Measurements from ENCODE around the gene TMEM163.
"Not testable (repeated sequence)": the region's sequence is repeated elsewhere in the genome, so short reads cannot be mapped to it uniquely, and the experiment has no call there.

TMEM163 gene

DNA sequence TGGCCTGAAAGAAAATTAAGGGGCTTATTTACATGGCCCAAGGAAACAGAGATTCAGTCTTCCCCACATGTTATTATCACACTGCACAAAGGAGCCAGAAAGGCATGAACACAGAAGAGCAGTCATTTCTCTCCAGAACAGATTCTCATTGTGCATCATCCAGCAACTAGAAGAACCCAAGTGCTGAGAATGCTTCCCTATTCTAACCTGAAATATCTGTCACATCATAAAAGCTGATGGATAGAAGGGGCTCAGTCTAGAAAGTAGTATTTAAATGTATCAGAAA lies 145.8 kb downstream of the TMEM163 start:
- no peak for DNase-seq

DNA sequence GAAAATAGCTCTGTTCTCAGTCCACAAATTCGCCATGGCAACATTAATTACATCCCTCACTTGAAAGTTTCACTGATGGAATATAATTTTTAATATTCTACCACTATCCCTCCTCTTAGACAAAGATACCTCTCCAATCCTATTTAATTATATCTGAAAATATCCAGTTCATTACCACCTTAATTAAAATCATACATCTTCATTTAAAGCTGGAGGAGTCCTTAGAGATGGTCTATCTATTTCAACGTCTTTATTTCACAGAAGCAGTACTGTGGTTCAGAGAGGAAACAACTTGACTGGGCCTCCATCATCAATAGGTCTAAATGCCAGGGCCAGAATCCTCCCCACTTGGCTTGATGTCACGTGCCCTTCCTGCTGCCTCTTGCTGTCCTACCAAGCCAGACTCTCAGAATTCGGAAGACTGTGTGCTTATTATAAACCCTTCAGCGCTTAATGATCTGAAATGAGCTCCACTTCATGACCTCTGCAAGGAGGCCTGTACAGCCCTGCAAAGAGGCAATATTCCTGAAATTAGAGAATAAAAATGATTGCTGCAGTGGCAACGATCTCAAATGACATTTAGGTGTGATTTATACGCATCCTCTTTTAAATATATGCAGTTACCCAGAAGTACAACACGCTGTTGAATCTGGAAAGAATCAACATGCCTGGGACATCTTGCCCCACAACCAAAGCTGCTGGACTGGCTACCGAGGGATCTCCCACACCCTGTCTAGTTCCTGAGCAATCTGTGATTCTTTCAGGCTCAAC lies 146.3 kb downstream of the TMEM163 start:
- DNase-seq: no peak

DNA sequence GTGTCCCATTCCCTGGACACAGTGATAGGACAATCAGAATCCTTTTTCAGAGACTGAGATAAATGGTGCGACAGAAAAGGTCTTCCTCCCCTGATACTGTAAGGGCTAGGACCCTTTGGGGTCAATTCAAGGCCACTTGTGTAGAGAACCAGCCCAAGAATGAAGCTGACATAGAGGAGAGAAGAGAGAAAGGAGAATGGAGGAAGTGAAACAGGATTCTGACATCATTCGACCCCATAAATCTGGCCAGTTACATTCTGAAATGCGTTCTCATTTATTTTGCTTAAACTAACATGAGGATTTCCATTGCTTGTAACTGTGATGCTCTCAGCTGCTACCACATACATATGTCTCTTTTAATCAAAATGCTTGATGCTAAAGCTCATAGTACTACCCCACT lies 148.1 kb downstream of the TMEM163 start:
- no peak for DNase-seq

DNA sequence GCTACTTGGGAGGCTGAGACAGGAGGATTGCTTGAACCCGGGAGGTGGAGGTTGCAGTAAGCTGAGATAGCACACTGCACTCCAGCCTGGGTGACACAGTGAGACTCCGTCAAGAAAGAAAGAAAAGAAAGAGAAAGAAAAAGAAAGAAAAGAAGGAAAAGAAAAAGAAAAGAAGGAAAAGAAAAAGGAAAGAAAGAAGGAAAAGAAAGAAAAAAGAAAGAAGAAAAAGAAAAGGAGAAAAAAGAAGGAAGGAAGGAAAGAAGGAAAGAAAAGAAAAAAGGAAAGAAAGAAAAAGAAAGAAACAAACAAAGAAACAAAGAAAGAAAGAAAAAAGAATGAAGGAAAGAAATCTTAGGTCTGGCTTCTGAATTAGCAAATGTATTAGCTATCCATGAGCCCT lies 150.4 kb downstream of the TMEM163 start:
- DNase-seq: no peak

DNA sequence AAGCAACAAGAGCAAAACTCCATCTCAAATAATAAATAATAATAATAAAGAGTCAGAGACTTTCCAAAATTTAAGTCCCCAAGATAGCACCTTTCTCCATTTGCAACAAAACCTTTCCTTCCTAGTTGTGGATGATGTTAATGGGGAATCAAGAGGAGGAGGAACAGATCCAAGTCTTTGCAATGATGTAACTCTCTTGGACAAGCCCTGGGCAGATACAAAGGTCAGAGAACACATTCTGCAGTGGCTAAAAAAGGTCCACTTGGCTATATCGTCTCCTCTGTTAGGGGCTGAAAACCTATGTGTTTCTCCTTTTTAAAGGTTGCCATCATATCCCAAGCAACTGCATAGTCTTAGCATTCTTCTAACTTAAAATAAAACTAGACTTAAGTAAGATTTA lies 151.1 kb downstream of the TMEM163 start:
- DNase-seq: no peak

DNA sequence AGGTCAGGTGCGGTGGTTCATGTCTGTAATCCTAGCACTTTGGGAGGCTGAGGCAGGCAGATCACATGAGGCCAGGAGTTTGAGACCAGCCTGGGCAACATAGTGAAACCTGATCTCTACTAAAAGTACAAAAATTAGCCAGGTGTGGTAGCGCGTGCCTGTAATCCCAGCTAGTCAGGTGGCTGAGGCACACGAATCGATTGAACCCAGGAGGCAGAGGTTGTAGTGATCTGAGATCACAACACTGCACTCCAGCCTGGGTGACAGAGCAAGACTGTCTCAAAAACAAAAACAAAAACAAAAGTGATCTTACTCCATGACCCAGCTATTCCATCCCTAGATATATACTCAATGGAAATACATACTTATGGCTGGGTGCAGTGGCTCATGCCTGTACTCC lies 153.8 kb downstream of the TMEM163 start:
- not testable (repeated sequence) for DNase-seq

DNA sequence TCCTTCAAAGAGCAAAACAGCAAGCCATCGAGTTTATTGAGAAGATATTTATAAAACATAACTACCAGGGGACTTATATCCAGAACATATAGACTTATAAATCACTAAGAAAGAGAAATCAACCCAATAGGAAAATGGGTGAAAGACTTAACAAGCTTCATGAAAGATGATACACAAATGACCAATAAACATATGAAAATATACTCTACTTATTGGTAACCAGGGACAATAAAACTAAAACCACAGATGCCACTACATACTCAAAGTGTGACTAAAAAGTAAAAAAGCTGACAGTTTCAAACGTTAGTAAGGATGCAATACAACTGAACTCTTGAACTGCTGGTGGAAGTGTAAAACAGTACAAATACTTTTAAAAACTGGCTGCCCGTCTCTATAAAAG lies 154.3 kb downstream of the TMEM163 start:
- DNase-seq: no peak

DNA sequence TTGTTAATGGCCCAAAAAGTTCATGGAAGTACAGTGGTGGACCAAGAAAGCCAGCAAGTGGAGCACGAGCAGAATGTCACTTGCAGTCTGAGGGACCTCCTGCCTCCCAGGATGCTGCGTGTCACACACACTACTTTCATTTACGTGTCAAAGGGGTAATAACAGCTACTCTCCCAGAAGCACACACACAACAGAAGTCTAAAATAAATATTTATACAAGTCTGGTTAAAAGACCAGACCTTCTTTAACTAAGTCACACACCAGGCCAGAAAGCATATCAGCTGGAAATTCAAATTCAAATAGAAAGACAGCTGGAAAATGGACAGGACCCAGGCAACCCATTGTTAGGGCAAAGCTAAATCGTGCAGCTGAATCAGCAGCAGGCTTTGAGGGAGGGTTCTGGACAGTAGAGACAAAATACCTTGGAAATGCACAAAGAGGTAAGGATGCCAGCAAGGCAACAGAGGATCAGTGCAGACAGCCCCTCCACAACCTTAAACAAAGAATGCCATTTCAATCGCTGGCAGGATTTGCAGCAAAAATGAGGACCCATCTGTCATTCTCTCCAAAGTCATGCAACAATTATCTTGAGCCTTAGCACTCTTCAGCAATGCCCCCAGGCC lies 160.5 kb downstream of the TMEM163 start:
- peak; percentile 56 for DNase-seq

DNA sequence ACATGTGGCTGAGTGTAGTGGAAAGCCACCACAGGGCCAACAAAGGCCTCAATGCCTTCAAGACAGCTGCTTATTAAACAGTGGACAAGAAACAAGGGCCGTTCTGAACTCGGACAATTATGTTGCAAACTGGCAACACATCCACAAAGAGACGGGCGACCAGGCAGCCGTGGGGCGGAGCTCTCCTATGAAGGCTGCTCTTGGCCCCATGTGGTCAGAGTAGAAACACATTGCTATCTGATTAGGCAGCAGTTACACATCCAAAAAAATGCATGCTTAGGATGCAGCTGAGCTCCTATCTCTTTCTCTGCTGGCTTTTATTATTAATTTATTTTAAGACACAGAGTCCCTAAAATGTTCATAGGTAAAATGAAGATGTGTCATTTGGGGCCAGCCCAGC lies 163.4 kb downstream of the TMEM163 start:
- no peak for DNase-seq

DNA sequence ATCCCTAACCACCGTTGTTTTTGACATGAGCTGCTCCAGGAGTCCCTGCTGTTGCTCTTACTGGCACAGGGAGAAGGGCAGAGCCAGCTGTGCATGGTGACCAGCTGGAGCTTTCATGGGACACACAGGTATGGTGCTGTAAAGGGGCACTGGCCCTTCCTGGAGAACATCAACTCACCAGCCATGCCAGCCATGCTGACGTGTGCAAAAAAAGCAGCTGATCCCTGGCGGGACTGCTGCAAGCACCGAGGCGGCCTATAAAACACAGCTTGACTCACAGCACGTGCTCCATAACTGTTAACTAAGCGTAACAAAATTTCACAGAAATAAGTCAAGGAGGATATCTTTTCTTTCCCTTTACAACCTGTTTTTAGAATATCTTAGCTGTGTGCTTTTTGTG lies 165.1 kb downstream of the TMEM163 start:
- DNase-seq: no peak

DNA sequence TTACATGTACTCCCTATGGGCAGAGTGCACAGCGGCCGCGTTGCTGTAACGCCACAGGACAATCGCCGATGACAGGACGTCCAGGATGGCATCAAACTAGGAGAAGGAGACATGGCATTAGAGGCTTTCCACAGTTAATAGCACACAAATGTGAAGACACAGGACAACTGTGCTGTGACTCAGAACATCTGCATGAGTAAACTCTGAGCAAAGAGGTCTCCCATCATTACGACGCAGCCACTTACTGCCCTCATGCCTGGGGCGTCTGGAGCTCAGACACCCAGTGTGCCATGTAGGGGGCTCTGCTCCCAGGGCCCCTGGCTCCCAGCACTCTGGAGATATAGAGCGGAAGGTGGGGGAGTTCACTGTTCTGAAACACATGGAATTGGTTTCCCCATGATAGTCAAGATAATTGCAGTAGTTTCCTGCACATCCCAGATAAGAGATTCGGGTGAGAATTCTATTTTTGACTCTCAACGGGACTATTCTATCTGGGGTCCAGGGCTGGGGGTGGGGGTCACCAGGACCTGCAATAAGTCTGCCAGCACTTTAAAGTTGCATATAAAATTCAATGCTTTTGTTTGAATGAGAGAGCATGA lies 168.1 kb downstream of the TMEM163 start:
- DNase-seq: no peak

DNA sequence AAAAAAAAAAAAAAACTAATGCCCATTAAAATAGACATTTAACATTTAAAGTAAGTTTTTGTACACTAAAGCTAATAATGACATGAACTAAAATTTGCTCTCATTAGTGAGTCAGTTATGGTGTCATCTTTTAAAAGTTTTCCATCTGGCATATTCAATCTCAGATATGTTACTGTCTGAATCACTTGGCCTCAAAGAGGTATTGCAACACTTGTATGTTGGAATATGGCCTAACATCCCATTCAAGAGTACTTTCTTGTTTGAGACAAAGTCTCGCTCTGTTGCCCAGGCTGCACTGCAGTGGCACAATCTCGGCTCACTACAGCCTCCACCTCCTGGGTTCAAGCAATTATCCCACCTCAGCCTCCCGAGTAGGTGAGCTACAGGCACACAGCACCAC lies 169.7 kb downstream of the TMEM163 start:
- DNase-seq: peak; percentile 60

DNA sequence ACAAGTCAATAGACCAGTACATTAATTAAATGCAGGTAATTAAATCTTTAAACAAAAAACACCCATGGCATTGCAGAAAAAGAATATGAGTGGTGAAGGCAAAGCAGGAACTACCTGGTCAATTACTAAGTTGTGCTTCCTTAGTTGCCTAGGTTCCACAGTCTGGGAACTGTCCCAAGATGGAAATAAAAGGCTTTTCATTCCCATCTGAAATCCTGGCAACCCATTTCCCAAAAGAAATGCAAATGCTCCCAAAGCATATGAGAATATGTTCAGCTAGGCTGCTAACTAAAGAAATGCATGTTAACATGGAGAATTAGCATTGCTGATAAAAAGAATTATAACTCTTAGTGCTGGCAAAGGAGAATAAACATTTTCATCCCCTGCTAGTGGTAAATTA lies 177.8 kb downstream of the TMEM163 start:
- DNase-seq: no peak

DNA sequence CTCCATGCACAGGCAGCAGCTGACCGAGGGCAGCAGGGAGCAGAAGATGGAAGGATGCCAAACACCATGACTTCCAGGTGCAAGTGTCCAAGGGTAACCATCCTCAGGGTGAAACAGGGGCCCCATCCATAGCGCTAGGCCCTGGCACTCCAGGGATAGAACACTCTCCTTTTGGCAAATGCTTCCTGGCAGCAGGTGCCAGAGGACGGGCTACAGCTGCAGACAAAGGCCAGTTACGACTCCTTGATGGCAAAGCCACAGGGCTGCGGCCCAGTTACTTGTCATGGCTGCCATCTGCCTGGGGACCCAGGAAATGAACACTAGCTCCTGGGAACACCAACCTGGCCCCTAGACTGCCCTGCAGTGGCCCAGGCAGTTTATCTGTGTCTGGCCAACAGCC lies 178.8 kb downstream of the TMEM163 start:
- DNase-seq: no peak

DNA sequence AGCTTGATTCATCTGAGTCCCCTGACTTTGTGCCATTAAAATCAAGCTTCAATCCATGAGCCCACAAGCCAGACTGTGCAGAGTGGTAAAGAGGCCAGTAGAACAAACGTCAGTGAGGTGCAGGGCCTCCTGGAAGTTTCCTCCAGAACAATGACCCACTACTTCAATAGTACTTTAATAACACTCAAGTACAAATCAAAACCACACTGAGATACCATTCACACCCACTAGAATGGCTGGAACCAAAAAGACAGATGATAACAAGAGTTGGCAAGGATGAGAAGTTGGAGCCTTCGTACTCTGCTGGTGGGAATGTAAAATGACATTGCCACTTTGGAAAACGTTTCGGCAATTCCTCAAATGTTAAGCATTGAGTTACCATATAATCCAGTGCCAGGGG lies 181.1 kb downstream of the TMEM163 start:
- no peak for DNase-seq

DNA sequence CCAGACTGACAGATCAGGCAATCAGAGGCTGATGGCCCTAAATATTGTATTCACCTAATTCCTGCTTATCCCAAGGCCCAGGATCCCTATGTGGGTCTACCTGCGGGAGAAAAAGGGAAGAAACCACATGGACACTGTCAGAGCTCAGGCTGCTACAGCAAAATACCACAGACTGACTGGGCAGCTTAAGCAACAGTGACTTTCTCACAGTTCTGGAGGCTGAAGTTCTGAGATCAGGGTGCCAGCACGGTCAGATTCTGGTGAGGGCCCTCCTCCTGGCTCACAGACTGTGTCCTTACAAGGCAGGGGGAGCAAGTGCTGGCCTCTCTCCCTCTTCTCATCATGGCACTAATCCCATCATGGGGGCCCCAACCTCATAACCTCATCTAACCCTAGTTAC lies 181.7 kb downstream of the TMEM163 start:
- DNase-seq: no peak

DNA sequence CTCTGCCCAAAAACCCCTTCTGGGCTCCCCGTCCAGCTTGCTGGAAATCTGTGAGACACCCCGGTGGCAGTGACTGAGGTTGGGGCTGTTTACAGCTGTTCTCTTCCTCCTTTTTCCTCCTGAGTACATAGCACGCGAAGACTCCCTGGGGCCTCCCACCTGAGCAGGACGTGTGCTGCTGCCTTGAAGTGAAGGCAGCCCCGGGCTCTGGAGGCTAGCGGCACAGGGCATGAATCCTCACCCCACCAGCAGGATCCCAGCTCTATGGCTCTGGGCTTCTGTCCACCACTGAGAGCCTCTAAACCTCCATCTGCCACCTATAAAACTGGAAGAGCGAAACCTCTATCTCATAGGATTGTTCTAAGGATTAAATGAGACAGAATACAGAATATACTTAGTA lies 182.5 kb downstream of the TMEM163 start:
- no peak for DNase-seq

DNA sequence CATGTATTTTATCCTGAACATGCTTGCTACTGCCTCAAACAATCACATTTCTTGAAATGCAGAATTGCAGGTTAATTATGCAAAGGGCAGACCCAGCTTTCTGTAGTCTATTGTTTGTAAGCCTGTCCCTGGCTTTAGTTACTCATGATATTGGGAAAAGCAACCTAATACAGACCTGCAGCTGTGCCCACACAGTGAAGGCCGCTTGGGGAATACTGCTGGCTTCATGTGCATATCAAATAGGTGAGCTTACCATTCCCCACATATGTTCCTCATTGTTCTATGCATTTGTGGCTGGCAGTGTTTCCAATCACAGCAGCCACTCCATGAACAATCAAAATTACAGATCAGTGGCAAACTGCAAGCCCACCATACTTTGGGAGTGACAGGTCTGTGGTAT lies 186.3 kb downstream of the TMEM163 start:
- no peak for DNase-seq

DNA sequence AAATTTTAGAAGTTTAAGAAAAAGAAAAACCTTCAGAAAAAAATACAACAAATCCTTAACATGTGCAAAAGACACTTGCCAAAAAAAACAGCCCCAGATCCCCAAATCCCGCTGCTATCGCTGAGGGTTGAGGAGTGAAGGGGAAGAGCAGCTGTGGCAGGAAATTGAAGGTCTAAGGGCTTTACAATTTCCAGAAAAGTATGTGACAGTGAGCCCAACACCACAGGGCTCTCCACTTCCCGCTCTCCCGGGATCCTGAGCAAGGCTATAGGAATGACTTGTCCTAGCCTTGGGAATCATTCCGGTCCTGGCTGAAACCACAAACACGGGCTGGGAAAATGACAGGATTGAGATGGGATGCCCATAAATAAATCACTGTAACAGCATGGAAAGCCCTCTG lies 191.4 kb downstream of the TMEM163 start:
- no peak for DNase-seq

DNA sequence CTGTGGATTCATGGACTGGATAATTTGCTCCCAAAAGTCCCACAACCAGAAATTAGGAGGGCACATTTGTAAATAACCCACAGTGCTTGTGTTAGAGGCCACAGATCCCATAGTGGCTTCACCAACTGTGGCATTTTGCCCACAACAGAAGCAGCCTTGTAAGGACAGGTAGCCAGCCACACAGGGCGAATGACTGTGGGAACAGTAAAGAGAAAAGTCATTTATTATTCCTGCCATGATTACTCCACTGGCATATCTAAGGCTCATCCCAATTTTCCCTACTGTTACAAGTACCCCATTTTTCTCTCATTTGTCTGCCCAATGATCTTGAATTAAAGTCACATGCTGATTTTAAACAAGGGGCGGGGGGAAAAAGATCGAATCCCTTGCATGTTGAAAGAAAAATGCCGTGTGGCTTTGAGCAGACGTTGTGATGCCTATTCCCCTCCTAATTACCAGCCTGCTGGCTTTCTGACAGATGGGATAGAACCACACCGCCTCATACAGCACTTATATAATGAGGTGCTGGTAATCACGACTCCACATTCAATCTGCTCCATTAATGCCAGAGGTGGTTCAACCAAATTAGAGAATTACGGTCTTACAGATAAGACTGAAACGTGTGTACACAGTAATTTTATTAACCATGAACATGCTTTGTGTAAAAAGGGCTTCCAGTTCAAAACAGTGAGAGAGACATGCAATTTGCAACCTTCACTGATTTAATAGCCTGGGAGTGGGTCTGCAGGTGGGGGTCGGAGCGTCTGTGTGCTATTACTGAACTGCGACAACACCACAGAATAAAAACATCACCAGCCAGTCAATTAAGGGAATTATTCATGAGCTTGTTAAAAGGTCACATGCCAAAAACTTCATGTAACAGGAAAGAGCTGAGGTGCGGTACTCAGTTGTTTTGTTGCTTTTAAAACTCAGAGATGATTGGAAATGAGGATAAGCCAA lies 196.0 kb downstream of the TMEM163 start:
- no peak for DNase-seq

DNA sequence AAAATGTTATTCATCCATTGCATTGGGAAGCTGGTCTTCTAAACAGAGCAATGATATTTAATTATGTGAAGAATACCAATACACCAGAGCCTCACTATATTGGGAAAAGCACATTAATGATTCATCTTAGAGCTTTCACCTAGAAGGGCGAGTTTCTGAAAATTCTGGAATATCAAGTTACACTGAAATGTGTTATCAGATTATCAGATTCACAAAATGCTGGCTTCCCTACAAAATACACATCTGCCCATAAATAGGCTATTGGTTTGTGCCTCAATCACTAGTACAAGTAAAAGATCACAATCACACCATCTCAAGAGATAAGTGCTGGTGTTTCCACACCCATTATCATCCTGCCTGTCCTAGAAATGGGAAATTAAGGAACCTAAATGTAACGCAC lies 200.7 kb downstream of the TMEM163 start:
- no peak for DNase-seq

DNA sequence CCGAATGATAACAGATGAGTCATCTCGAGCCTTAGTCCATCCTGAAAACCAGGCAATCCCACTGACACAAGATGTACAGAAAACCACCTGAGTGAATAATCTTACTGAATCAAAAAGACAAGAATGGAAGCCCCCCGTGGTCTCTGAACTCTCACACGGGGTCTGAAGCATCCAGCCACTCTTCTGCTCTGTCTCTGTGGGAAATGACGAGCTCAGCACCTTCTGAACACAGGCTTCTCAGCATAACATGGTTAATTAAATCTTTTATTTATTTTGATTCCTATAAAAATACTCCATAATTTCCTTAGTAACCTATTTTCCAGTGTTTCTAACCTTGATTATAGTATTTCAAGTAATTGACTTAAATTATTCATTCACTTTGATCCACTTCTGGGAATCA lies 203.7 kb downstream of the TMEM163 start:
- no peak for DNase-seq

DNA sequence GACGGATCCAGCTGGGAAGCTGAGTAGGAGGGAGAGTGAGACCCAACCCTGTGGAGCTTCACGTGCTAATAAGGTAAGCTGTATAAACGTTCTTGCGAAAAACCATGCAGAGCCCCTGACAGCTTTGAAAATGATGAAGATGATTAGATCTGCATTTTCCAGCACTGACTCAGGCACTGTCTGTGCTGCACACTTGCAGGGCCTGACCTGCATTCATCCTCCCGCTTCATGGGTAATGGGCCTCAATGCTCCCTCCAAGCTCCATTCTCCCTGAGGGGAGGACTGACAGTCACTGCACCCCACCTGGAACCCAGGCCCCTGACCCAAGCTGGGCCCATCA lies 205.4 kb downstream of the TMEM163 start:
- DNase-seq: no peak
